Caco-2 (cell line): ENCODE data around the gene PCGF3. TPM values are rescaled to one million over a fixed set of nuclear protein-coding genes. Genes with fewer than 3 reads are reported as not detected.
A peak's percentile ranks its signal among the peaks of the same experiment; 100 is the strongest.

Experiments
- BruUV-seq: library from RNA; stranded (reverse); fragments of 400-500 nt; replicated peaks from 2 replicates; lab custom pipeline; 2021; lab: Mats Ljungman, UMichigan
- CTCF ChIA-PET: fragments of 300-600 bp; sonication (Branson Sonifier 250); formaldehyde crosslinking; loops from one replicate; lab custom pipeline; 2022; ENCODE audit warnings: antibody characterized with exemption; lab: Charles Lee
- POLR2A ChIA-PET: fragments of 300-600 bp; sonication (Branson Sonifier 250); formaldehyde crosslinking; loops from one replicate; lab custom pipeline; 2022; ENCODE audit warnings: antibody characterized with exemption; lab: Charles Lee
- DNase-seq, 2 experiments: peaks; one replicate each; pipeline versions ENCODE4 v3.0.0 to v3.0.0-alpha.2; 2020 to 2022
- H3K27me3 ChIP-seq: replicated peaks from 2 replicates; pipeline ENCODE4 v1.6.0; 2011; ENCODE audit warnings: low read length; ENCODE audit not compliant: control insufficient read depth, insufficient read depth
- H3K36me3 ChIP-seq: 2 replicates; pipeline ENCODE4 v1.5.1; 2011; ENCODE audit warnings: low read length; ENCODE audit not compliant: control insufficient read depth, insufficient read depth
- H3K4me1 ChIP-seq: fragments of 250-450 bp; sonication (Bioruptor Pico); 2 replicates; pipeline ENCODE4 v1.5.1; 2020; ENCODE audit warnings: mild to moderate bottlenecking
- H3K4me3 ChIP-seq: 2 replicates; pipeline ENCODE4 v1.5.1; 2011; ENCODE audit warnings: low read depth, mild to moderate bottlenecking, control low read depth, low read length
- H3K9me3 ChIP-seq: fragments of 250-450 bp; sonication (Bioruptor Pico); 2 replicates; pipeline ENCODE4 v1.5.1; 2020; ENCODE audit warnings: mild to moderate bottlenecking, moderate library complexity
- H3K27ac Mint-ChIP-seq: one replicate; pipeline ENCODE4 v1.8.0; 2022; ENCODE audit warnings: mixed read lengths; ENCODE audit not compliant: unreplicated experiment
- H3K27me3 Mint-ChIP-seq: one replicate; pipeline ENCODE4 v1.8.0; 2022; ENCODE audit warnings: mixed read lengths; ENCODE audit not compliant: insufficient read depth, unreplicated experiment
- H3K36me3 Mint-ChIP-seq: one replicate; pipeline ENCODE4 v1.8.0; 2022; ENCODE audit warnings: mild to moderate bottlenecking, mixed read lengths; ENCODE audit not compliant: insufficient read depth, unreplicated experiment
- H3K4me1 Mint-ChIP-seq: one replicate; pipeline ENCODE4 v1.8.0; 2022; ENCODE audit warnings: low read depth, mixed read lengths; ENCODE audit not compliant: unreplicated experiment
- H3K4me3 Mint-ChIP-seq: one replicate; pipeline ENCODE4 v1.8.0; 2022; ENCODE audit warnings: mild to moderate bottlenecking, moderate library complexity, mixed read lengths; ENCODE audit not compliant: unreplicated experiment
- H3K9me3 Mint-ChIP-seq: one replicate; pipeline ENCODE4 v1.8.0; 2022; ENCODE audit warnings: mixed read lengths; ENCODE audit not compliant: unreplicated experiment
- intact Hi-C: fragments of 100-400 bp; cut with micrococcal nuclease; formaldehyde crosslinking; loops from one replicate; pipeline ENCODE4 v1.10.0; 2022; ENCODE audit not compliant: unreplicated experiment
- total RNA-seq: library from RNA; stranded (reverse); gene quantifications from 2 replicates; pipeline ENCODE4 v1.2.3, GENCODE V29; 2022
- TF ChIP-seq, protein P1 (sequence below), 2 experiments: fragments of 200-600 bp in 1 of 2; IDR thresholded peaks; 1 replicate in 1 of 2; 2 replicates in 1 of 2; pipeline versions ENCODE4 v1.5.1 to v1.8.0; 2011 to 2022; ENCODE audit warnings: antibody characterized with exemption in 1 of 2, control low read depth in 1 of 2, inconsistent platforms in 1 of 2, low read depth in 1 of 2, low read length in 1 of 2, mild to moderate bottlenecking in 1 of 2, moderate library complexity in 1 of 2; ENCODE audit not compliant: insufficient read depth in 1 of 2, severe bottlenecking in 1 of 2, unreplicated experiment in 1 of 2

Gene PCGF3
- total RNA-seq, 1 experiment from 2014 or later = 38.0 TPM

DNA sequence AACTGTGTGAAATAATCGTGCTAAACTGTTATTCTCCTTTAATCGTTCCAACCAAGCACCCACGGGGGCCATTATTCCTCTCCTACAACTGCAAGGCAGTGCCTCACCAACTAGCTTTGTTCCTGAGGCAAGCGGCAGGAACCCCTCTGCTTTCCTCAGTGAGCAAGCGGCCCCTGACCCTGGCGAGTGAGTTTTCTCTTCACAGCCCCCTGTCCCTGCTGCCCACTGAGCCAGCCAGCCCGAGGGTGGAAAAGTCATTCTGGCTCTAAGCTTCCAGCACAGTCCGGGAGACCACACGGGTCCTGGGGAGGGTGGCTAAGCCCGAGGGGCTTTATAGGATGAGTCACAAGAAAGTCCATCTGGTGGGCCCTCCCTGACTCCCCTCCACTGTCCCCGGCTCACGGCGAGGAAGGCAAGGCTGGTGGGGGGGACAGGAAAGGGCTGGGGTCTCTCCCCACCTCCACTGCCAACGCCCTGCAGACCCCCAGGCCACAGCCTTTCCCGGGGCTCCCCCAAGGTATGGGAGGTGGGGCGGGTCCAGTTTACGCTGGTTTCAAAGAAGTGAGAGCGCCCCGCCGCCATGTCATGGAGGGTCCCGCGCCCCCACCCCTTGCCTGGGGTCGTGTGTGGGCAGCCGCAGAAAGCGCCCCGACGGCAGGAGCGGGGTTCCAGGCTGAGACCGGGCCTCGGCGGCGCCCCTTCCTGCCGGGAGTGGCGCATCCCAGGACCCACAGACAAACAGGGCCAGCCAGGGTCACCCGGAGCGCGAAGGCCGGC is 75.3 kb downstream of the PCGF3 start:
- Histone ChIP-seq H3K36me3 (peaks cover 4% of the 10 kb centered on the region), H3K9me3 (no peaks in the 10 kb centered on the region), H3K27me3 (no peaks in the 10 kb centered on the region), H3K4me3 (peak overlapping the region; percentile 98), H3K4me1 (peaks cover 11% of the 10 kb centered on the region)
- Mint-ChIP-seq H3K4me1 (peaks cover 32% of the 10 kb centered on the region), H3K9me3 (no peaks in the 10 kb centered on the region), H3K4me3 (peak overlapping the region; percentile 90), H3K27ac (peak overlapping the region; percentile 89), H3K27me3 (no peaks in the 10 kb centered on the region), H3K36me3 (peaks cover 85% of the 10 kb centered on the region)
- no peak for DNase-seq
- BruUV-seq = TSS peak; percentile 40
- ChIA-PET CTCF (no interaction called here), POLR2A (interaction anchor here (0.7 to 1.5 kb wide), 2 partner anchors 14 to 107 kb away, joined by 3 to 8 read pairs; partner anchors contain the start of genes ATP5ME and MYL5)
- TF ChIP-seq, protein P1, sequence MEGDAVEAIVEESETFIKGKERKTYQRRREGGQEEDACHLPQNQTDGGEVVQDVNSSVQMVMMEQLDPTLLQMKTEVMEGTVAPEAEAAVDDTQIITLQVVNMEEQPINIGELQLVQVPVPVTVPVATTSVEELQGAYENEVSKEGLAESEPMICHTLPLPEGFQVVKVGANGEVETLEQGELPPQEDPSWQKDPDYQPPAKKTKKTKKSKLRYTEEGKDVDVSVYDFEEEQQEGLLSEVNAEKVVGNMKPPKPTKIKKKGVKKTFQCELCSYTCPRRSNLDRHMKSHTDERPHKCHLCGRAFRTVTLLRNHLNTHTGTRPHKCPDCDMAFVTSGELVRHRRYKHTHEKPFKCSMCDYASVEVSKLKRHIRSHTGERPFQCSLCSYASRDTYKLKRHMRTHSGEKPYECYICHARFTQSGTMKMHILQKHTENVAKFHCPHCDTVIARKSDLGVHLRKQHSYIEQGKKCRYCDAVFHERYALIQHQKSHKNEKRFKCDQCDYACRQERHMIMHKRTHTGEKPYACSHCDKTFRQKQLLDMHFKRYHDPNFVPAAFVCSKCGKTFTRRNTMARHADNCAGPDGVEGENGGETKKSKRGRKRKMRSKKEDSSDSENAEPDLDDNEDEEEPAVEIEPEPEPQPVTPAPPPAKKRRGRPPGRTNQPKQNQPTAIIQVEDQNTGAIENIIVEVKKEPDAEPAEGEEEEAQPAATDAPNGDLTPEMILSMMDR (IDR thresholded peaks at IDR 0.05; ENCODE audit: insufficient read depth in 1 of 2, low read depth in 1 of 2, low read length in 1 of 2, severe bottlenecking in 1 of 2, unreplicated experiment in 1 of 2) = no peak
- intact Hi-C loops = no loop called here

DNA sequence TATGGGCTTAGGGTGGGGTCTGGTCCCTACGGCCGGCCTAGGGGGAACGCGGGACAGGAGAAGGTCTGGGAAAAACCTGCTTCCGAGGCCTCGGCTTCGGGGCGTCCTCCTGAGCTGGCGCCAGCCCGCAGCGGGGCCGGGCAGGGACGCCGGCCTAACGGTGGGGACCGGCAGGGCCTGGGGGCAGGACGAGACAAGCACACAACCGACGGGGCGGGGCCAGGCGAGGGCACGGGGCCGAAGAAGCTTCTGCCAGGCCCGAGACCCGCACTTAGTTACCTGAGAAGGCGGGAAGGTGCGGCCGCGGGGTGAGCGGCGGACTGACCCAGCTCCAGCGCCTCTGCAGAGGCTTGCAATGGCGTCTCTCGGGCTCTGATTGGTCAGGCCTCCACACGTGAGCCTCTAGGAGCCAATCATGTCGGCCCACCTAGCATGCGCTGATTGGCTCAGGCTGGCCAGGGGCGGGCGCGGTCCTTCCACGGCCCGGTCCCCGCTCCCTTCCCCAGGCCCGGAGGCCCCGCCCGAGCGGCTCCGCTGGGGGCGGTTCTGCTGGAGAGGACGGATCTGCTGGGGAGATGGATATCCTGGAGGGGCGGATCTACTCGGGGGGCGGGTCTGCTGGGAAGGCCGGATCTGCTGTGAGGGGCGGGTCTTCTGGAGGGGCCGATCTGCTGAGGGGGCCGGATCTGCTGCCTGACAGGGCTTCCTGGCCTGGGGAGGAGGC is 76.0 kb downstream of the PCGF3 start:
- Mint-ChIP-seq H3K4me1 (peaks cover 29% of the 10 kb centered on the region), H3K9me3 (no peaks in the 10 kb centered on the region), H3K27me3 (no peaks in the 10 kb centered on the region), H3K27ac (peak overlapping the region; percentile 89), H3K36me3 (peaks cover 77% of the 10 kb centered on the region), H3K4me3 (peak overlapping the region; percentile 90)
- BruUV-seq = no TSS peak
- Histone ChIP-seq H3K27me3 (no peaks in the 10 kb centered on the region), H3K9me3 (no peaks in the 10 kb centered on the region), H3K4me1 (peaks cover 11% of the 10 kb centered on the region), H3K36me3 (peaks cover 4% of the 10 kb centered on the region), H3K4me3 (peak overlapping the region; percentile 98)
- peak; percentile 99 for DNase-seq
- TF ChIP-seq, protein P1 (IDR thresholded peaks at IDR 0.05; ENCODE audit: insufficient read depth in 1 of 2, low read depth in 1 of 2, low read length in 1 of 2, severe bottlenecking in 1 of 2, unreplicated experiment in 1 of 2) = no peak
- ChIA-PET CTCF (interaction anchor here (1.0 kb wide), 1 partner anchor 10 kb away, joined by 3 read pairs; no protein-coding TSS in a partner anchor), POLR2A (interaction anchor here (0.7 to 1.5 kb wide), 3 partner anchors 15 to 565 kb away, joined by 3 to 8 read pairs (median 6); partner anchors contain the start of genes ATP5ME, MYL5 and UVSSA)
- intact Hi-C loops = loop anchor here (1.0 kb wide), 1 partner anchor 24 kb away; no protein-coding TSS in a partner anchor
